A673 (cell line): ENCODE data around the gene GTF2IRD2. TPM values are rescaled to one million over a fixed set of nuclear protein-coding genes. Genes with fewer than 3 reads are reported as not detected.
A peak's percentile ranks its signal among the peaks of the same experiment; 100 is the strongest.
"Not testable (repeated sequence)": the region's sequence is repeated elsewhere in the genome, so short reads cannot be mapped to it uniquely, and the experiment has no call there.

Source experiments
- Bru-seq: library from RNA; stranded (reverse); fragments of 400-500 nt; gene quantifications from one replicate; lab custom pipeline; 2021; lab: Mats Ljungman, UMichigan
- BruChase-seq, 2 experiments: library from RNA; stranded (reverse); fragments of 400-500 nt; gene quantifications; one replicate each; lab custom pipeline; 2021; lab: Mats Ljungman, UMichigan
- BruUV-seq: library from RNA; stranded (reverse); fragments of 400-500 nt; replicated peaks from 2 replicates; lab custom pipeline; 2021; lab: Mats Ljungman, UMichigan
- CTCF ChIA-PET: fragments of 300-600 bp; sonication (Branson Sonifier 250); formaldehyde crosslinking; loops from one replicate; lab custom pipeline; 2022; ENCODE audit warnings: antibody characterized with exemption; lab: Charles Lee
- POLR2A ChIA-PET: fragments of 300-600 bp; sonication (Branson Sonifier 250); formaldehyde crosslinking; loops from one replicate; lab custom pipeline; 2022; ENCODE audit warnings: antibody characterized with exemption; ENCODE audit not compliant: low non-redundant PET; lab: Charles Lee
- DNase-seq: peaks from one replicate; pipeline ENCODE4 v3.0.0-alpha.2; 2015; ENCODE audit warnings: low spot score
- H3K27ac ChIP-seq: fragments of 200-600 bp; sonication (generic); 2 replicates; pipeline ENCODE4 v1.5.1; 2016; ENCODE audit warnings: mixed run types, low read depth, mild to moderate bottlenecking, mixed read lengths, antibody characterized with exemption, low read length; ENCODE audit not compliant: poor library complexity, severe bottlenecking
- H3K27me3 ChIP-seq: fragments of 200-600 bp; sonication (generic); replicated peaks from 2 replicates; pipeline ENCODE4 v1.6.1; 2017; ENCODE audit warnings: mixed run types, low read depth, mild to moderate bottlenecking, mixed read lengths, antibody characterized with exemption, low read length; ENCODE audit not compliant: insufficient read depth, poor library complexity
- H3K36me3 ChIP-seq: fragments of 200-600 bp; sonication (generic); 2 replicates; pipeline ENCODE4 v1.6.1; 2016; ENCODE audit warnings: mixed run types, mild to moderate bottlenecking, mixed read lengths, antibody characterized with exemption, low read length; ENCODE audit not compliant: insufficient read depth, poor library complexity, severe bottlenecking
- H3K4me1 ChIP-seq: fragments of 200-600 bp; sonication (generic); 2 replicates; pipeline ENCODE4 v1.6.1; 2017; ENCODE audit warnings: mixed run types, mild to moderate bottlenecking, mixed read lengths, antibody characterized with exemption, low read length; ENCODE audit not compliant: insufficient read depth, poor library complexity, severe bottlenecking
- H3K4me3 ChIP-seq: fragments of 200-600 bp; sonication (generic); 2 replicates; pipeline ENCODE4 v1.5.1; 2016; ENCODE audit warnings: low read depth, mixed run types, mild to moderate bottlenecking, mixed read lengths, low read length; ENCODE audit not compliant: poor library complexity, severe bottlenecking
- H3K9me3 ChIP-seq: fragments of 200-600 bp; sonication (generic); 2 replicates; pipeline ENCODE4 v1.6.1; 2016; ENCODE audit warnings: mixed run types, low read depth, mild to moderate bottlenecking, mixed read lengths, antibody characterized with exemption, low read length; ENCODE audit not compliant: poor library complexity, severe bottlenecking
- intact Hi-C: fragments of 100-400 bp; cut with micrococcal nuclease; formaldehyde crosslinking; loops from one replicate; pipeline ENCODE4 v1.10.0; 2022; ENCODE audit not compliant: unreplicated experiment
- long read RNA-seq: library from polyadenylated mRNA; stranded (forward); transcript quantifications from one replicate; pipeline ENCODE4 v2.0.0, GENCODE V29; 2022
- total RNA-seq: library from RNA; stranded (reverse); gene quantifications from 2 replicates; pipeline ENCODE4 v1.2.3, GENCODE V29; 2021

The GTF2IRD2 gene
- total RNA-seq (8.2 and 8.6 TPM in 2 replicates), Bru-seq, nascent RNA (percentile 43 among the genes with signal in this experiment), BruChase-seq, experiment 1, labeled RNA remaining after a 2-hour chase (percentile 38 among the genes with signal in this experiment), BruChase-seq, experiment 2, labeled RNA remaining after a 6-hour chase (percentile 46 among the genes with signal in this experiment)
- long read RNA-seq, transcript GTF2IRD2-205 (3 exons, 578 nt): major isoform, 8 of 23 reads
- long read RNA-seq, partial matches to known transcripts: 2 of 23 reads
- long read RNA-seq, other reads (novel, unspliced or antisense): 8 of 23 reads

DNA sequence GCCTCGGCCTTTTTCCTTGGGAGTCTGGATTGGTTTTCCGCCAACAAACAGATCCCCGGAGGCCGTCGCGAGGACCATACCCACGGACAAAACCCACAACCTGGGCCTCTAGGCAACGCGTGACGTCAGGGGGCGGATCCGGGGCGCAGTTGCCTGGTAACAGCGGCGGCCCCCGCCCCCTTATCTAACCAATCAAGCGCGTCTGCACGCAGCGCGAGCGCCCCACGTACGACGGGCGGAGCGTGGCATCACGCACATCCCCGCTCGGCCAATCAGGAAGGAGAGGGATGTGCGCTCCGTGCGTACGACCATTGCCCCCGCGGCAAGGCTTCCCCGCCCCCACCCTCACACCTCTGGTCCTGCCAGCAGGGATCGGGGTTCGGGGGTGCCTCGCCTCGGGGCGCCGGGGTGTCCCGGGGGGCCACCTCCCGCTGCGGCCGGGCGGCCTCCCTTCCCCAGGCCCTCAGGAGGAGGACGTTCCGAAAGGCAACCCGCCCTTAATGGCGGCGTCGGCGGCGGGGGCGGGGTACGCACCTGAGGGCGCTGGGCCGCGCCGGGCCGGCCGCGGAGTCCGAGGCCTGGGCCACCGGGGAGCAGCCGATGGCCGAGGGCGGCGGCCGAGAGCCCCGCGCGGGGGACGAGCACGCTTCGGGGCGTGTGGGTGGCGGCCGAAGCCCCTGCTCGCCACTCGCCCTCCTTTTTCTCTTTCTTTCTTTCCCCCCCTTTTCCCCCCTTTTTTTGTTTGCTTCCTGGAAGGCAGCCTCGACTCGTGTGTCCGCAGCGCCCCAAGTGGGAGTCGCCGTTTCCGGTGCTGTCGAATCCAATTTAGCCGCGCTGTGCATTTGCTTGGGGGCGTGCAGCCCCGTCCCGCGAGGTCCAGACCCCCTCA is at the start of gene GTF2IRD2:
TSS of gene GTF2IRD2 (minus strand) at position 773 of the 889 bp plus-strand sequence. CDS start 15,227 bp downstream, outside the sequence.
- H3K9me3 ChIP-seq, H3K4me3 ChIP-seq, H3K4me1 ChIP-seq, CTCF ChIA-PET, POLR2A ChIA-PET, intact Hi-C loops, DNase-seq, BruUV-seq, H3K27me3 ChIP-seq, H3K36me3 ChIP-seq, H3K27ac ChIP-seq: not testable (repeated sequence)

DNA sequence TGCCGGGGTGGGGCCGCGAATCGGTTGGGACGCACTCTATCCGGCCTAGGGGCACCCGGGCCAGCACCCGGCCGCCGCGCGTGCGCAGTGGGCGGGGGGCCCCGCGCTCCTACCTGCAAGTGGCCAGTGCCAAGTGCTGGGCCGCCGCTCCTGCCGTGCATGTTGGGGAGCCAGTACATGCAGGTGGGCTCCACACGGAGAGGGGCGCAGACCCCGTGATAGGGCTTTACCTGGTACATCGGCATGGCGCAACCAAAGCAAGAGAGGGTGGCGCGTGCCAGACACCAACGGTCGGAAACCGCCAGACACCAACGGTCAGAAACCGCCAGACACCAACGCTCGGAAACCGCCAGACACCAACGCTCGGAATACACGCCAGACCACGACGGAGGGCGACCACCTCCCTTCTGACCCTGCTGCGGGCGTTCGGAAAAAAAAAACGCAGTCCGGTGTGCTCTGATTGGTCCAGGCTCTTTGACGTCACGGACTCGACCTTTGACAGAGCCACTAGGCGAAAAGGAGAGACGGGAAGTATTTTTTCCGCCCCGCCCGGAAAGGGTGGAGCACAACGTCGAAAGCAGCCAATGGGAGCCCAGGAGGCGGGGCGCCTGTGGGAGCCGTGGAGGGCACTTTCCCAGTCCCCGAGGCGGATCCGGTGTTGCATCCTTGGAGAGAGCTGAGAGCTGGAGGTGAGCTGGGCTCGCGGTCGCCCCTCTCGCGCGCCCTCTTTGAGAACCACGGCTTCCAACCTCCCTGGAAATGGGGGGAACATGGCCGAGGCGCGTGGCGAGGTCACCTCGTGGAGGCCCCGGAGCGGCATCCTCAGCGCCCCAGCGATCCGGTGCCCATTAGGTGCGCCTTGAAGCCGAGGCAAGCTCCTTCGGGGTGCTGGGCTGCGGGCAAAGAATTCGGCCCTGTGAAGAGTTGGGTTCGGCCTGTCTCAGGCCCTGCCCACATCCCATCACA is 39.0 kb upstream of the GTF2IRD2 start:
- peak; percentile 62 for DNase-seq
- TSS peak; percentile 85 for BruUV-seq
- H3K36me3 ChIP-seq, POLR2A ChIA-PET, intact Hi-C loops, H3K4me1 ChIP-seq, H3K27me3 ChIP-seq, H3K9me3 ChIP-seq, CTCF ChIA-PET, H3K27ac ChIP-seq: not testable (repeated sequence)
- H3K4me3 ChIP-seq: peak overlapping the region; percentile 40

DNA sequence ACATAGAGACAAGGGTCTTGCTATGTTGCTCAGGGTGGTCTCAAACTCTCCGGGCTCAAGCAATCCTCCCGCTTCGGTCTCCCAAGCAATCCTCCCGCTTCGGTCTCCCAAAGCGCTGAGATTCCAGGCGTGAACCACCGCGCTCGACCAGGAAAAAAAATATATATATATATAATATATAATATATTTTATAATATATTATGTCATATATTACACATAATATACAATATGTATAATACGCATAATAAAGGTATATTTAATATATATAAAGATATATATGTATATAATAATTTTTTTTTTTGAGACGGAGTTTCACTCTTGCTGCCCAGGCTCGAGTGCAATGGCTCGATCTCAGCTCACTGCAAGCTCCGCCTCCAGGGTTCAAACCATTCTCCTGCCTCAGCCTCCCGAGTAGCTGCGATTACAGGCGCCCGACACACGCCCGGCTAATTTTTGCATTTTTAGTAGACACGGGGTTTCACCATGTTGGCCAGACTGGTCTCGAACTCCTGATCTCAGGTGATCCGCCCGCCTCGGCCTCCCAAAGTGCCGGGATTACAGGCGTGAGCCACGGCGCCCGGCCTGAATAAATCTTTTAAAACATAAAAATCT is 38.2 kb upstream of the GTF2IRD2 start:
- H3K27me3 ChIP-seq, H3K27ac ChIP-seq, H3K4me3 ChIP-seq, BruUV-seq, H3K36me3 ChIP-seq, DNase-seq, CTCF ChIA-PET, POLR2A ChIA-PET, H3K4me1 ChIP-seq, intact Hi-C loops, H3K9me3 ChIP-seq: not testable (repeated sequence)

DNA sequence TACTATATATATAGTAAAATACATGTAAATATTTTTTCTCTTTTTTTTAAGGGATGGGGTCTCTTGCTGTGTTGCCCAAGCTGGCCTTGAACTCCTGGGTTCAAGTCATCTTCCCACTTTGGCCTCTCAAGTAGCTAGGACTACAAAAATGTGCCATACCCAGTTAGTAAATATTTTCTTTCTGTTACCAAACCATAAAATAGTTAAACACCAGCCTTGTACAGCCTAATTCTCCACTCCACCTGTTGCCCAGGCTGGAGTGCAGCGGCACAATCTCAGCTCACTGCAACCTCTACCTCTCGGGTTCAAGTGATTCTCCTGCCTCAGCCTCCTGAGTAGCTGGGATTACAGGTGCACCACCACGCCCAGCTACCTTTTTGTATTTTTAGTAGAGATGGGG is 33.9 kb upstream of the GTF2IRD2 start:
- POLR2A ChIA-PET, H3K4me3 ChIP-seq, DNase-seq, CTCF ChIA-PET, H3K36me3 ChIP-seq, BruUV-seq, H3K9me3 ChIP-seq, H3K27ac ChIP-seq, intact Hi-C loops, H3K4me1 ChIP-seq, H3K27me3 ChIP-seq: not testable (repeated sequence)

DNA sequence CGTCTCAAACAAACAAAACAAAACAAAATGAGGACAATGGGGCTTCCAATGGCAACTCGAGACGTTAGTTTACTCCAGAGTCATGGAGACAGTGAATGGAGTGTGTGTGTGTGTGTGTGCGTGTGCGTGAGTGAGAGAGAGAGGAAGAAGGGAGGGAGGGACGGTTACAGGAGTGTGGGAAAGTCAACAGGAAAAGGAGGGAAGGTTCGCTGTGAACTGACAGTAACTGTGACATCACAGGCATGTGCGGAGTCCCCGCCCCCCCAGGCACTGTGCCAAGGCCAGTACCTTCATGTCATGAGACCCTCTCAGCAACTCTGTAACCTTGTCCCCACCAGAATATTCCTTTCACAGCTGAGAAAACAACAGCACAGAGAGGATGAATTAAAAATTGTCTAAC is 30.7 kb upstream of the GTF2IRD2 start:
- POLR2A ChIA-PET, H3K4me1 ChIP-seq, BruUV-seq, H3K27me3 ChIP-seq, H3K36me3 ChIP-seq, H3K9me3 ChIP-seq, DNase-seq, H3K4me3 ChIP-seq, CTCF ChIA-PET, intact Hi-C loops, H3K27ac ChIP-seq: not testable (repeated sequence)

DNA sequence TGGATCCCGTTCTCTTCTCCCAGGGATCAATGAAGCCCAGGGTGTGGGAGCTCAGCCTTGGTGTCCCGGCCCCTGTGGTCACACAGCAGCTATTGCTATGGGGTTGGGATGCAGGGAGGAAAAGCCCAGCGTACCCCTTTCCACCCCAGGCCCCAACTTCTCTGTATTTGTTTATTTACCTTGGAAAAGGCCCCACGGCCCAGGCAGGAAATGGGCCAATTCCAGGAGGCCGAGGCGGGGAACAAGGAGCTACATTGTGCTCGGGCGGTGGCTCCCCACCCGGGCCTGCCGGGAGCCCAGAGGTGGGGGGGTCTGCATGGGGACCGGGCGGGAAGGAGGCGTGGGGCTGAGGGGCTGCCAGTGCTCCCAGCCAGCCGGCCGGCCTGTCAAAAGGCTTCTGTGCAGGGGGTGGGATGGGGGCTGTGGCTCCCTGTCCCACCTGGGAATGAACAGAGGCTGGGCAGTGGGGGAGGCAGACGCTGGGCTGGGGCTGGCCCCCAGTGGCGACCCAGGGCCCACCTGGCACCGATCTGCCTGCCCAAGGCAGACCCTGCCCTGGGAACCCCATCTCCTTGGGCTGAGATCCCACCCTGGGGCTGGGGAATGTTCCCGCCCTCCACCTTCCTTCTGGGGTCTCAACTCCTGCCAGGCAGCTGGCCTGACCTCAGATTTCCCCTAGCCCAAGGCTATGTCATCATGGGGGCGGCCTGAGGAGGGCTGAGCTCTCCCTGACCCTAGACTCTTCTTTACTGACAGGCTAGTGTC is 23.5 kb upstream of the GTF2IRD2 start:
- H3K27ac ChIP-seq, CTCF ChIA-PET, DNase-seq, intact Hi-C loops, POLR2A ChIA-PET, H3K9me3 ChIP-seq, H3K4me1 ChIP-seq, H3K27me3 ChIP-seq, H3K4me3 ChIP-seq, BruUV-seq, H3K36me3 ChIP-seq: not testable (repeated sequence)
